GM21723 (cell line): ENCODE measurements around the gene IZUMO4.

Source experiments
- ATAC-seq: cut with Tn5 transposase; IDR thresholded peaks from one replicate; pipeline ENCODE4 v1.9.1; 2021; ENCODE audit warnings: mild to moderate bottlenecking, moderate library complexity; ENCODE audit not compliant: unreplicated experiment

The IZUMO4 gene

GRCh38 chr19:2103045-2103707, 6.5 kb downstream of the IZUMO4 start:
- ATAC-seq, result no peak

GRCh38 chr19:2108251-2109016, 11.7 kb downstream of the IZUMO4 start:
- ATAC-seq, result no peak

GRCh38 chr19:2109046-2109864, 12.5 kb downstream of the IZUMO4 start:
- ATAC-seq, result no peak

- no peak for ATAC-seq
Measured at GRCh38 chr19:2110822-2111221, 14.1 kb downstream of the IZUMO4 start.

- no peak for ATAC-seq
Measured at GRCh38 chr19:2111425-2111824, 14.7 kb downstream of the IZUMO4 start.

GRCh38 chr19:2111886-2112285, 15.2 kb downstream of the IZUMO4 start:
- ATAC-seq, result no peak

GRCh38 chr19:2112516-2113320, 16.0 kb downstream of the IZUMO4 start:
- no peak for ATAC-seq

- no peak for ATAC-seq
Measured at GRCh38 chr19:2113439-2114211, 16.9 kb downstream of the IZUMO4 start.

- no peak for ATAC-seq
Measured at GRCh38 chr19:2114218-2114617, 17.5 kb downstream of the IZUMO4 start.

GRCh38 chr19:2114821-2115220, 18.1 kb downstream of the IZUMO4 start:
- no peak for ATAC-seq

- ATAC-seq, result no peak
Measured at GRCh38 chr19:2115324-2115723, 18.6 kb downstream of the IZUMO4 start.

GRCh38 chr19:2115911-2116426, 19.3 kb downstream of the IZUMO4 start:
- no peak for ATAC-seq

- no peak for ATAC-seq
Measured at GRCh38 chr19:2116507-2116906, 19.8 kb downstream of the IZUMO4 start.

- no peak for ATAC-seq
Measured at GRCh38 chr19:2117215-2117960, 20.7 kb downstream of the IZUMO4 start.

GRCh38 chr19:2118438-2118837, 21.7 kb downstream of the IZUMO4 start:
- no peak for ATAC-seq

GRCh38 chr19:2119921-2120785, 23.4 kb downstream of the IZUMO4 start:
- no peak for ATAC-seq

GRCh38 chr19:2120821-2121220, 24.1 kb downstream of the IZUMO4 start:
- no peak for ATAC-seq

GRCh38 chr19:2121416-2122051, 24.8 kb downstream of the IZUMO4 start:
- ATAC-seq, result no peak
